ENCODE measurements around the gene TMEM198.

DNA sequence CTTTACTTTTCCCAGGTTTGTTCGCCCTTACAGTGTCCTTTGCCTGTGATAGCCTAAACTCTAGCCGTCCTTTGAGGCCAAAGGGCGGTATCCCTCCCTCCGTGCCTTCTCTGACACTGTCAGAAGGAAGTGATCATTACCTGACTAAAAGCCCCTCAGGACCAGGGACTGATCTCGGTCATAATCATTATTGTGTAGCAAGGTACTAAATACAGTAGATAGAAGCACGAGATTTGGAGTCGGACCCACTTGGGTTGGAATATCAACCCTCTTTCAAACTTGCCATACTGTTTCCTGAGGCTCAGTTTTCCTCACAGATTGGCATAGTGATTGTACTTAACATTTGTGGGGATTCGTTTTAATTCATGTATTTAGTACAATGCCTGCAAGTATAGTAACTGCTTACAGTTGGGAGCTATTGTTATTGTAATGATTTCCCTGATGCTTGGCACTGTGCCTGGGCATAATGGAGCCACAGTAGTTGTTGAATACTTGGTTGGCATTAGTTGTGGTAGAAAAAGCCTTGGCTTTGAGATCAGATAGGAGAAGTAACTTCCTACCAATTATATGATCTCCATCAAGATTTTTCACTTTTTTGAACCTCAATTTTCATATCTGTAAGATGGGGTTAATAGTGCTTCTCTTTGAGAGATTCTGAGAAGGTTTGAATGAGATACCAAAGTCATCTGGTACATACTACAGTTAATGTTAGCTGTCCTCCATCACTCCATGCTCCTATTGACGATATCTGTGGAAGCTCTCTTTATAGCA lies 54.7 kb downstream of the TMEM198 start:
- no peak for TF ChIP-seq CTCF (IDR thresholded peaks at IDR 0.05; ENCODE audit: low read depth, low read length, missing input control)
- no peak for TF ChIP-seq RAD21 (IDR thresholded peaks at IDR 0.05)
- TF ChIP-seq TAF1 (conservative IDR thresholded peaks at IDR 0.05): no peak
- TF ChIP-seq, protein P1, sequence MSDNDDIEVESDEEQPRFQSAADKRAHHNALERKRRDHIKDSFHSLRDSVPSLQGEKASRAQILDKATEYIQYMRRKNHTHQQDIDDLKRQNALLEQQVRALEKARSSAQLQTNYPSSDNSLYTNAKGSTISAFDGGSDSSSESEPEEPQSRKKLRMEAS (IDR thresholded peaks at IDR 0.05): no peak
- TF ChIP-seq, protein P2, sequence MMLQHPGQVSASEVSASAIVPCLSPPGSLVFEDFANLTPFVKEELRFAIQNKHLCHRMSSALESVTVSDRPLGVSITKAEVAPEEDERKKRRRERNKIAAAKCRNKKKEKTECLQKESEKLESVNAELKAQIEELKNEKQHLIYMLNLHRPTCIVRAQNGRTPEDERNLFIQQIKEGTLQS (IDR thresholded peaks at IDR 0.05): no peak
- TF ChIP-seq GABPA (IDR thresholded peaks at IDR 0.05 in 1 of 2, conservative IDR thresholded peaks at IDR 0.05 in 1 of 2): no peak
- TF ChIP-seq YY1 (IDR thresholded peaks at IDR 0.05): no peak
- no peak for TF ChIP-seq SP1 (IDR thresholded peaks at IDR 0.05)
- TF ChIP-seq, protein P3, sequence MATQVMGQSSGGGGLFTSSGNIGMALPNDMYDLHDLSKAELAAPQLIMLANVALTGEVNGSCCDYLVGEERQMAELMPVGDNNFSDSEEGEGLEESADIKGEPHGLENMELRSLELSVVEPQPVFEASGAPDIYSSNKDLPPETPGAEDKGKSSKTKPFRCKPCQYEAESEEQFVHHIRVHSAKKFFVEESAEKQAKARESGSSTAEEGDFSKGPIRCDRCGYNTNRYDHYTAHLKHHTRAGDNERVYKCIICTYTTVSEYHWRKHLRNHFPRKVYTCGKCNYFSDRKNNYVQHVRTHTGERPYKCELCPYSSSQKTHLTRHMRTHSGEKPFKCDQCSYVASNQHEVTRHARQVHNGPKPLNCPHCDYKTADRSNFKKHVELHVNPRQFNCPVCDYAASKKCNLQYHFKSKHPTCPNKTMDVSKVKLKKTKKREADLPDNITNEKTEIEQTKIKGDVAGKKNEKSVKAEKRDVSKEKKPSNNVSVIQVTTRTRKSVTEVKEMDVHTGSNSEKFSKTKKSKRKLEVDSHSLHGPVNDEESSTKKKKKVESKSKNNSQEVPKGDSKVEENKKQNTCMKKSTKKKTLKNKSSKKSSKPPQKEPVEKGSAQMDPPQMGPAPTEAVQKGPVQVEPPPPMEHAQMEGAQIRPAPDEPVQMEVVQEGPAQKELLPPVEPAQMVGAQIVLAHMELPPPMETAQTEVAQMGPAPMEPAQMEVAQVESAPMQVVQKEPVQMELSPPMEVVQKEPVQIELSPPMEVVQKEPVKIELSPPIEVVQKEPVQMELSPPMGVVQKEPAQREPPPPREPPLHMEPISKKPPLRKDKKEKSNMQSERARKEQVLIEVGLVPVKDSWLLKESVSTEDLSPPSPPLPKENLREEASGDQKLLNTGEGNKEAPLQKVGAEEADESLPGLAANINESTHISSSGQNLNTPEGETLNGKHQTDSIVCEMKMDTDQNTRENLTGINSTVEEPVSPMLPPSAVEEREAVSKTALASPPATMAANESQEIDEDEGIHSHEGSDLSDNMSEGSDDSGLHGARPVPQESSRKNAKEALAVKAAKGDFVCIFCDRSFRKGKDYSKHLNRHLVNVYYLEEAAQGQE (IDR thresholded peaks at IDR 0.05): no peak
